Stomach smooth muscle (tissue), 2 donors: ENCODE measurements around the gene ERGIC1.
A peak's percentile ranks its signal among the peaks of the same experiment; 100 is the strongest.
"Not testable (repeated sequence)": the region's sequence is repeated elsewhere in the genome, so short reads cannot be mapped to it uniquely, and the experiment has no call there.

Experiments
- H3K27ac ChIP-seq: one replicate; pipeline ENCODE4 v1.7.0; 2013; ENCODE audit warnings: mild to moderate bottlenecking, low read length, inconsistent platforms
- H3K27me3 ChIP-seq, 2 donors: one replicate each; pipeline ENCODE4 v1.7.0; 2013; ENCODE audit warnings: low read length in 2 of 2; ENCODE audit not compliant: insufficient read depth in 2 of 2, control insufficient read depth in 1 of 2
- H3K36me3 ChIP-seq, 2 donors: one replicate each; pipeline ENCODE4 v1.7.0; 2013; ENCODE audit warnings: low read length in 2 of 2; ENCODE audit not compliant: control insufficient read depth in 2 of 2, insufficient read depth in 2 of 2
- H3K4me1 ChIP-seq: one replicate; pipeline ENCODE4 v1.7.0; 2013; ENCODE audit warnings: low read length; ENCODE audit not compliant: control insufficient read depth, insufficient read depth
- H3K4me3 ChIP-seq, 2 donors: one replicate each; pipeline ENCODE4 v1.7.0; 2013; ENCODE audit warnings: low read length in 2 of 2
- H3K9ac ChIP-seq, 2 donors: one replicate each; pipeline ENCODE4 v1.7.0; 2013; ENCODE audit warnings: low read length in 2 of 2, mild to moderate bottlenecking in 1 of 2
- H3K9me3 ChIP-seq, 2 donors: one replicate each; pipeline ENCODE4 v1.7.0; 2013; ENCODE audit warnings: low read length in 2 of 2; ENCODE audit not compliant: control insufficient read depth in 2 of 2
- donor health status: healthy.
- donor health status: Pancreatic carcinoma.

The ERGIC1 gene

DNA sequence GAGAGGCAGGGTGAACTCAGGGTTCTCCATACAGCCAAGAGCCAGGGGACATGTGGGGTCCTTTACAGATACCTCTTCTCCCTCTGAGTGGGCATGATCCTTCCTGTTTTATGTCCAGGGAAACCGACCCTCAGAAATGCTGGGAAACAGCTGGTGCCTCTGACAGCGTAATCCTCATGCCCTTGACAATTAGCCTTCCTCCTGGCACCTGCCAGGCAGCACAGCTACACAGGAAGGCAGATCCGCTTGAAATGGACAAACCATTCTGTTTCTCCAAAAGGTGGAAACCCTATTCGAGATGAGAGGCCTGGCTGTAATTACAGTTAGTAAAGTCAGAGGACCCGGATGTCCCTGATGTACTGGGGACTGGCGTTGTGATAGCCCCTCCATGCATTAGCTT lies 7.2 kb downstream of the ERGIC1 start:
- H3K36me3 ChIP-seq = peaks cover 0 to 8% of the 10 kb centered on the region in 2 donors
- H3K27me3 ChIP-seq = no peaks in the 10 kb centered on the region
- peak overlapping the region; percentile 78 for H3K27ac ChIP-seq
- H3K9ac ChIP-seq = peak overlapping the region in 1 of 2 donors; percentile 27
- no peaks in the 10 kb centered on the region for H3K9me3 ChIP-seq
- no peak overlapping the region for H3K4me3 ChIP-seq
- peaks cover 39% of the 10 kb centered on the region for H3K4me1 ChIP-seq

DNA sequence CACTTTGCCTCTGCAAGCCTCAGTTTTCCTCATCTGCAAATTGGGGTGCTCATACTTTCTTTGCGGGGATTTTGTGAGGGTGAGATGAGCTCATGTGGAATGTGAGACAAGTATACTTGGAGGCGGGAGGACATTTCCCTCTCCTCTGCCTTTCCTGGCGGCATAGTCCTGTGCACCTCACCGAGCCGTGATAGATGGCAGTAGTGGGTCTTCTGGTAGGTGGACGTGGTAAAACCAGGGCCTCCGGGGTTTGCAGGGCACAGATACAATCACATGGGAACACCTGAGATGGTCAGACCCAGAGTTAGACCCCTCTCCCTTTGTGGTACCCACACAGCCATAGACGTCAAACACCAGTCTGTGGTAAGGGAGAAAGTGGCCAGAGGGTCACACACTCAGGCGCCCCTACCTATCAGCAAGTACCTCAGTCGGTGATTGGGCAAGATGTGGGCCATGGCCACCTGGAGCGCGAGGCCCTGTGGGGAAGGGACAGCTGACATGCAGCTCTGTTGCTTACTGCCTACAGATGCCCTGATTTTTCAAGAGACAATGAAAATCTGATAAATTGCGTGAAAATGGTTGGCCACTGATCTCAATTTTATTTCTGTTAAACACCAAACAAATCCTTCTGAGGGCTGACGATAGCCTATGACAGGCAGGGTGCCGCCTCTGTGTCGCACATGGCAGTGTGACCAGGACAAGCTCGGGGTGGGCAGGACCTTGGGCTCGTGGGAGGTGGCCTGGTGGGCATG lies 9.9 kb downstream of the ERGIC1 start:
- Histone ChIP-seq H3K27ac (no peak overlapping the region), H3K4me1 (peaks cover 45% of the 10 kb centered on the region), H3K9ac (no peak overlapping the region), H3K27me3 (no peaks in the 10 kb centered on the region), H3K36me3 (peaks cover 0 to 2% of the 10 kb centered on the region in 2 donors), H3K4me3 (no peak overlapping the region), H3K9me3 (no peaks in the 10 kb centered on the region)

DNA sequence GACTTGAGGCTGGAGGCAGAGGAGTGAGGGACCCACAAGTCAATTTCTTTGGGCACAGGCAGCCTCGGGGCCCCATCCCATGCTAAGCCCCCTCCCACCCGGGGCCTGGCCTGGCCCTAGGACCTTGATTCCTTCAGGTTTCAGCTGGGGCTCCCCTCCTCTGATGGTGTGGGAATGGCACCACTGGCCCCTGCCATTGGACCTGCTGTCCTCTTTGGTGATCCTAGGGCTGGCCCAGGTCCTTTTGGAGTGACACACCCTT lies 10.5 kb downstream of the ERGIC1 start:
- Histone ChIP-seq H3K27me3 (no peaks in the 10 kb centered on the region), H3K4me1 (peaks cover 48% of the 10 kb centered on the region), H3K9ac (no peak overlapping the region), H3K9me3 (no peaks in the 10 kb centered on the region), H3K36me3 (peaks cover 0 to 2% of the 10 kb centered on the region in 2 donors), H3K27ac (no peak overlapping the region), H3K4me3 (no peak overlapping the region)

DNA sequence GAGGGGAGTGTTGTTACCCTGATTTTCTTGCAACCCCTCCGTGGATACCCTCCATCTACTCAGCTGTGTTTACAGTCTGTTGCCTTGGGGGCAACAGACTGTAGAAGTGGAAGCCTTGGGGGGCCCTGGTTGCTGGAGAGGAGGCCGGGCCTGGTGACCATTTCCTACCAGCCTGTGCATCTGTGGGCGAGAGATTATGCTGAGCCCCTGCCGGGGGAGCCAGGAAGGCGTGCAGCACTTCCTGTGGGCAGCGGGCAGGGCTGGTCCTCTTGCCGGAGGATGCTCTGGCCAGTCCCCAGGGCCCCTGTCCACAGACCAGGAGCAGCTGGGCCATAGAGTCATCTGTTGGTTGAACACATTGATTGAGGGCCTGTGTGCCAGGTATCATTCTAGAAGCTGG lies 11.1 kb downstream of the ERGIC1 start:
- no peak overlapping the region for H3K9ac ChIP-seq
- H3K4me1 ChIP-seq = peaks cover 43% of the 10 kb centered on the region
- no peak overlapping the region for H3K27ac ChIP-seq
- no peaks in the 10 kb centered on the region for H3K27me3 ChIP-seq
- peaks cover 0 to 2% of the 10 kb centered on the region in 2 donors for H3K36me3 ChIP-seq
- no peaks in the 10 kb centered on the region for H3K9me3 ChIP-seq
- H3K4me3 ChIP-seq = no peak overlapping the region

DNA sequence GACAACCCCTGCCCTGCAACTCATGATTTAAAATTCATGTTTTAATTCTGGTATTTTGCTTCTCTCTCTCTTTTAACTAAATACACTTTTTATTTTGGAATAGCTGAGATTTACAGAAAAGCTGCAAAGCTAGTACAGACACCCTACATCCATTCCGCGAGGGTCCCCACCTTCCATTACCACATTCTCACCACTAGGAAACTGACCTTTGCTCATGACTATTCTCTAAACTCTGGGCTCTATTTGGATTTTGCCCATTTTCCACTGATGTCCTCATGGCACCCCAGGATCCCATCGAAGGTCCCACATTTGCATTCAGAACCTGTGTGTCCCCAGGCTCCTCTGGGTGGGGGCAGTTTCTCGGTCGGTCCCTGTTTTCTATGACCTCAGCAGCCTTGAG lies 11.5 kb downstream of the ERGIC1 start:
- Histone ChIP-seq H3K27ac (no peak overlapping the region), H3K9ac (no peak overlapping the region), H3K27me3 (no peaks in the 10 kb centered on the region), H3K4me1 (peaks cover 39% of the 10 kb centered on the region), H3K9me3 (no peaks in the 10 kb centered on the region), H3K4me3 (no peak overlapping the region), H3K36me3 (peaks cover 0 to 2% of the 10 kb centered on the region in 2 donors)

DNA sequence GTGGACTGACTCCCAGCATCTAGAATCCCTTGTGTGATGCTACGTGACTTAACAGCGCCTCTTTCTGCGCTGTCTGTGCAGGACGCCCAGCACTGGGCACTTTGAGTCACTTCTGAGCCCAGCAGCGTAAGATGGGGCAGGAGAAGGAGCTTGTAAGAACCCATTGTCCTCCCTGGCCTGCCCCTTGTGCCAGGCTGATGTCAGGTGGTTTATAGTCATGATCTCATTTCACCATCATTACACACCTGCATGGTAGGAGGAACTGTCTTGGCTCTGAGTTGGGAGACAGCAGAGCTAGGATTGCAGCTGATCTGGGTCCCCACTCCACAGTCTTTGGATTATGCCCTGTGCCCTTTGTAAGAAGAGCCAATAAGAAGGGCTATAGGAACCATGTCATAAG lies 12.2 kb downstream of the ERGIC1 start:
- Histone ChIP-seq H3K4me1 (peaks cover 33% of the 10 kb centered on the region), H3K9me3 (no peaks in the 10 kb centered on the region), H3K4me3 (no peak overlapping the region), H3K27ac (peak overlapping the region; percentile 18), H3K36me3 (peaks cover 0 to 2% of the 10 kb centered on the region in 2 donors), H3K9ac (no peak overlapping the region), H3K27me3 (no peaks in the 10 kb centered on the region)

DNA sequence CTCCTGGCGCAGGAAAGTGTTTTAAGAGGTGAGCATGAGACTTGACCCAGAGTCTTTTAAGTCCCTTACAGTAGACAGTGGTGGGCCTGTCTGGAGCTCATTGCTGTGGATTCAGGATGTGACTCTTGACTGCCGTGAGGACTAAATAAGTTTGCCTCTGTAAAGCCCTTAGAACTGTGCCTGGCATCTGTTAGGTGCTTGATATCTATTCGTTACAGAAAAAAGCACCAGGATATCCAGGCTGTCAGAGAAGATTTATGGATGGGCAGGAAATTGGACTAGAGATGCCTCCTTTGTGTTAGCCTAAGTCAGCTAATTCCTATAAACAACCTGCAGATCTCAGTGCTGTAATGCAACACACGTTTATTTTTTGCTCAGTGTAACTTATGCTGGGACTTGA lies 12.6 kb downstream of the ERGIC1 start:
- Histone ChIP-seq H3K27me3 (no peaks in the 10 kb centered on the region), H3K9ac (no peak overlapping the region), H3K4me1 (peaks cover 33% of the 10 kb centered on the region), H3K4me3 (peak overlapping the region in 1 of 2 donors; percentile 4), H3K36me3 (peaks cover 0 to 2% of the 10 kb centered on the region in 2 donors), H3K9me3 (no peaks in the 10 kb centered on the region), H3K27ac (peak overlapping the region; percentile 18)

DNA sequence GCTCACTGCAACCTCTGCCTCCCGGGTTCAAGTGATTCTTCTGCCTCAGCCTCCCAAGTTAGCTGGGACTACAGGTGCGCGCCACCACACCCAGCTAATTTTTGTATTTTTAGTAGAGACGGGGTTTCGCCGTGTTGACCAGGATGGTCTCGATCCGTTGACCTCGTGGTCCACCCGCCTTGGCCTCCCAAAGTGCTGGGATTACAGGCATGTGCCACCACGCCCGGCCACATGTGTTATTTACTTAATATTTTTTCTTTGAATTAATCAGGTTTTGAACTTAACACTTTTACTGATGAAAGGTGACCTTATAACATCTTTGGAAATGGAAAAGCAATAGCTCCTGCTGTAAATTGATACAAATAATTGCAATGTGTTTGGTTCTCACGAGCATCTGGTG lies 13.5 kb downstream of the ERGIC1 start:
- not testable (repeated sequence) for H3K4me3 ChIP-seq, H3K9ac ChIP-seq, H3K36me3 ChIP-seq, H3K27me3 ChIP-seq, H3K9me3 ChIP-seq, H3K27ac ChIP-seq
- peaks cover 38% of the 10 kb centered on the region for H3K4me1 ChIP-seq

DNA sequence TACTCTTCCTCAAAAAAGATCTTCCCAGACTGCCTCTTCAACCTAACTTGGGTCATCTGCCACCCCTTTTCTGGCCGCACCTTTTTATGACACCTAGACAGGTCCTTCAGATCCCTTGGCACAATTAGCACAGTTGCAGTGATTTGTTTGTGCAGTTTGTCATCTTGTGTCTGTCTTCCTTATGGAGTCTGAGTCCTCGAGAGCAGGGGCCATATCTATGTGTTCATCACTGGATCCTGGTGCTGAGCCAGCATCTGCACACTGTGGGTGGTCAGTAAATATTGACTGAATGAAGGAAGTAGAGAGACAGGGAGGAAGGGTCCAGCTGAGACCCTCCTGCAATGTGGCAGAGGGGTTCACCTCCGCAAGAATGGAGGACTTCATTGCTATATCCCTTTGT lies 14.4 kb downstream of the ERGIC1 start:
- Histone ChIP-seq H3K27ac (no peak overlapping the region), H3K9ac (no peak overlapping the region), H3K9me3 (no peaks in the 10 kb centered on the region), H3K4me3 (no peak overlapping the region), H3K27me3 (no peaks in the 10 kb centered on the region), H3K4me1 (peaks cover 44% of the 10 kb centered on the region), H3K36me3 (peaks cover 2 to 3% of the 10 kb centered on the region in 2 donors)

DNA sequence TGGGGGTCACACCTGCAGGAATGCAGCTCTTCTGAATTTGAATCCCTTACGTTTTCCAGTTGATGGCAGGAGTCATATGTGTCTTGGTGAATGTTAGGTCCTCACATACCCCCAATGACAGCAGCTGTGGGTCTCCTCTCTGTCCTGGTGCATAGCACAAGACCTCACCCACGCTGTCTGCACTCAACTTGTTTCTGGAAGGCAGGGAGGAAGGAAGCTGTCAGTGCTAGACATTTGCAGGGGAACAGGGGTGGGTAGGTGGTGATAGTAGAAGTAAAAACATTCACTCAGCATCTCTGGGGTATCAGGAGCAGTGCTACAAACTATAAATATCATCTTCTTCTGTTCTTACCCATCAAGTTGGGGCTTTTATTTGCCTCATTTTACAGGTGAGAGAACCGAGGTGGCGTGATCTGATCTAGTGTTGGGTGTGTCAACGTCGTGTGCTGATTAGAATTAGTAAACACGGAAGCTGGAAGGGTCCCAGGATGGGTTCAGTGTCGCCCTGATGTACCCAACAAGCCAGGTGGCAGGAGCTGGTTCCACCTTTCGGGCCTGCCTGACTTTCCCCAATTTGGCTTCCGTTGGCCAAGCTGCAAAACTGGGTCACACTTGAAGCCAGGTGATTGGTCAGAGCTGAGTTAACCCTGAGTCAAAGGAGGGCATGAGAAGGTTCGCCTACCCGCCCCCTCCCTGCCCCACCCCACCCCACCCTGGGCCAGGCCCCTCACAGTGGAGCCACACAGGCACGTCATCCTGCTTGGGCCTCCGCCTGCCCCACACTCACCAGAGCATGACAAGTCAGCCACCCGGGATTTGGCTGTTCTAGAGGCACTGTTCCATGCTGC lies 15.8 kb downstream of the ERGIC1 start:
- Histone ChIP-seq H3K27ac (no peak overlapping the region), H3K36me3 (peaks cover 0 to 3% of the 10 kb centered on the region in 2 donors), H3K27me3 (no peaks in the 10 kb centered on the region), H3K9ac (peak overlapping the region in 1 of 2 donors; percentile 21), H3K4me1 (peaks cover 55% of the 10 kb centered on the region), H3K9me3 (no peaks in the 10 kb centered on the region), H3K4me3 (no peak overlapping the region)

DNA sequence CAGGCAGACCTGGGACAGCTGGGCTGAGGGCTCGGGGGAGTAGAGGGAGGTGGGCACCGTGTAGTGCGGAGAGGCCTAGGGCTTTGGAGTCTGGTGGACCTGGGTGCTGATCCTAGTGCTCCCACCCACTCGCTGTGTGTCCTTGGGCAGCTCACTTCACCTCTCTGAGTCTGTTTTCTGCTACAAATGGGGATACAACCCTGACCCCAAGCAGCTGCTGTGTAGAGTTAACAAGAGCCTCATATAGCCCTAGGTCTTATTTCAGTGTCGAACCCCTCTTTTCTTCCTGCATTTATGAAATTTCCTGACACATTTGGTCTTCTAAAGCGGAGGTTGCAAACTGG lies 16.4 kb downstream of the ERGIC1 start:
- Histone ChIP-seq H3K27ac (no peak overlapping the region), H3K4me3 (no peak overlapping the region), H3K27me3 (no peaks in the 10 kb centered on the region), H3K9ac (no peak overlapping the region), H3K9me3 (no peaks in the 10 kb centered on the region), H3K4me1 (peaks cover 57% of the 10 kb centered on the region), H3K36me3 (peaks cover 0 to 3% of the 10 kb centered on the region in 2 donors)
